Esophagus muscularis mucosa (tissue), 4 donors: ENCODE data around the gene CDC42SE2. TPM values are rescaled to one million over a fixed set of nuclear protein-coding genes. Genes with fewer than 3 reads are reported as not detected.
A peak's percentile ranks its signal among the peaks of the same experiment; 100 is the strongest.
"Not testable (repeated sequence)": the region's sequence is repeated elsewhere in the genome, so short reads cannot be mapped to it uniquely, and the experiment has no call there.

Experiments
- DNase-seq: peaks from one replicate; pipeline ENCODE4 v3.0.0-alpha.2; 2017; ENCODE audit errors: extremely low spot score
- H3K27ac ChIP-seq, 4 donors: fragments of 200-600 bp; sonication (generic); replicated peaks in 1 of 4; 1 replicate in 3 of 4; 2 replicates in 1 of 4; pipeline ENCODE4 v1.5.1; 2016 to 2019; ENCODE audit warnings: mild to moderate bottlenecking in 1 of 4
- H3K27me3 ChIP-seq, 4 donors: fragments of 200-600 bp; sonication (generic); one replicate each; pipeline versions ENCODE4 v1.5.1 to v1.6.0; 2016 to 2019
- H3K36me3 ChIP-seq, 4 donors: fragments of 200-600 bp; sonication (generic); one replicate each; pipeline ENCODE4 v1.5.1; 2016 to 2019
- H3K4me1 ChIP-seq, 4 donors: fragments of 200-600 bp; sonication (generic); one replicate each; pipeline ENCODE4 v1.5.1; 2016 to 2019
- H3K4me3 ChIP-seq, 4 donors: fragments of 200-600 bp; sonication (generic); 1 replicate in 2 of 4; 2 replicates in 2 of 4; pipeline ENCODE4 v1.5.1; 2016 to 2019; ENCODE audit warnings: mild to moderate bottlenecking in 4 of 4, moderate library complexity in 1 of 4
- H3K9me3 ChIP-seq, 4 donors: fragments of 200-600 bp; sonication (generic); 1 replicate in 3 of 4; 2 replicates in 1 of 4; pipeline ENCODE4 v1.5.1; 2016 to 2019
- EP300 ChIP-seq: sonication (generic); formaldehyde crosslinking; IDR thresholded peaks from one replicate; pipeline ENCODE4 v1.6.1; 2017; ENCODE audit warnings: antibody characterized with exemption
- POLR2A ChIP-seq: fragments of 450-650 bp; IDR thresholded peaks from one replicate; pipeline ENCODE4 v1.6.1; 2017; ENCODE audit warnings: antibody characterized with exemption, moderate library complexity, mild to moderate bottlenecking, low read depth
- POLR2AphosphoS5 ChIP-seq, 2 donors: sonication (generic); formaldehyde crosslinking; IDR thresholded peaks; one replicate each; pipeline ENCODE4 v1.6.1; 2017; ENCODE audit warnings: antibody characterized with exemption in 2 of 2
- WGBS: methylation state at CpG from one replicate; pipeline ENCODE4 v1.1.5; 2018; 5-methylcytosine and 5-hydroxymethylcytosine counted together
- intact Hi-C: fragments of 100-400 bp; cut with DNase I; formaldehyde crosslinking; loops from one replicate; pipeline ENCODE4 v1.15.1; 2023
- total RNA-seq, 4 donors: library from RNA; depleted of rRNA; stranded (reverse); fragments of >200 nt; gene quantifications; one replicate each; pipeline versions ENCODE4 v1.1.0 to v1.2.1, GENCODE V29; 2016
- TF ChIP-seq, protein P1 (sequence below), 3 experiments: fragments of 200-600 bp in 2 of 3; fragments of 450-650 bp in 1 of 3; sonication (generic) in 2 of 3; IDR thresholded peaks; one replicate each; pipeline ENCODE4 v1.5.1; 2017 to 2019; ENCODE audit warnings: antibody characterized with exemption in 3 of 3, mild to moderate bottlenecking in 2 of 3, moderate library complexity in 1 of 3

The CDC42SE2 gene
- total RNA-seq, 4 donors from 2014 or later = 23.1 to 28.0 (median 25.4) TPM

DNA sequence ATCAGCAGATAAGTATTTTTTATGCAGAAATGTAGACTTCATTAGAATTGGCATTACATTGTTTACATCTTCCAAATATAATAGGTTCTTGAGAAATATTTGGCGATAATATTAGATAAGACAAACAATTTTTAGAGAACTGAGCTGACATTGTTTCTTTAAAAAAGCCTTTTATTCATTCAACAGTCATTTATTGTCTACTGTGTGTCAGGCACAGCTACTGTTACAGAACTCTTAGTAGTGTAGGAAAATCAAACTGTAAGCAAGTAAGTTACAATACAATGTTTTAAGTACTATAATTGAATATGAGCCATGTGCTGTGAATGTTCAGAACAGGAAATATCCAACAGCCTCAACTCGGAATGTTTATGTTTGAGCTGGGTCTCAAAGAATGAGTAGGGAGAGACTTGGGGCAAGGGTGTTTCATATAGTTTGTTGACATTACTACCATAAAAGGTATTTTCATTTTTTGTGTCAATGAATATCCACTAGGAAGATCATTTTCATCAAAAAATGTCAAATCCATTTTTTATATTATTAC, 114.0 kb downstream of the CDC42SE2 start:
- Histone ChIP-seq H3K36me3 (no peaks in the 10 kb centered on the region), H3K9me3 (no peaks in the 10 kb centered on the region), H3K27ac (no peak overlapping the region), H3K27me3 (no peaks in the 10 kb centered on the region), H3K4me1 (peaks cover 10 to 39% (median 32%) of the 10 kb centered on the region in 4 donors), H3K4me3 (no peak overlapping the region)
- DNase-seq = no peak
- intact Hi-C loops = no loop called here
- no peak for TF ChIP-seq EP300
- TF ChIP-seq, protein P1, sequence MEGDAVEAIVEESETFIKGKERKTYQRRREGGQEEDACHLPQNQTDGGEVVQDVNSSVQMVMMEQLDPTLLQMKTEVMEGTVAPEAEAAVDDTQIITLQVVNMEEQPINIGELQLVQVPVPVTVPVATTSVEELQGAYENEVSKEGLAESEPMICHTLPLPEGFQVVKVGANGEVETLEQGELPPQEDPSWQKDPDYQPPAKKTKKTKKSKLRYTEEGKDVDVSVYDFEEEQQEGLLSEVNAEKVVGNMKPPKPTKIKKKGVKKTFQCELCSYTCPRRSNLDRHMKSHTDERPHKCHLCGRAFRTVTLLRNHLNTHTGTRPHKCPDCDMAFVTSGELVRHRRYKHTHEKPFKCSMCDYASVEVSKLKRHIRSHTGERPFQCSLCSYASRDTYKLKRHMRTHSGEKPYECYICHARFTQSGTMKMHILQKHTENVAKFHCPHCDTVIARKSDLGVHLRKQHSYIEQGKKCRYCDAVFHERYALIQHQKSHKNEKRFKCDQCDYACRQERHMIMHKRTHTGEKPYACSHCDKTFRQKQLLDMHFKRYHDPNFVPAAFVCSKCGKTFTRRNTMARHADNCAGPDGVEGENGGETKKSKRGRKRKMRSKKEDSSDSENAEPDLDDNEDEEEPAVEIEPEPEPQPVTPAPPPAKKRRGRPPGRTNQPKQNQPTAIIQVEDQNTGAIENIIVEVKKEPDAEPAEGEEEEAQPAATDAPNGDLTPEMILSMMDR (IDR thresholded peaks at IDR 0.05) = no peak
- WGBS = 44% methylated on average over 2 of the region's 2 CpGs

- no peaks in the 10 kb centered on the region for H3K27me3 ChIP-seq
- H3K36me3 ChIP-seq = no peaks in the 10 kb centered on the region
- intact Hi-C loops = no loop called here
- H3K9me3 ChIP-seq = no peaks in the 10 kb centered on the region
- H3K27ac ChIP-seq = peak overlapping the region in 3 of 4 donors; percentile 42 to 50 (median 50)
- H3K4me3 ChIP-seq = no peak overlapping the region
- TF ChIP-seq EP300 (no peak), POLR2A (no peak), POLR2AphosphoS5 (IDR thresholded peaks at IDR 0.05) (no peak)
- TF ChIP-seq, protein P1 (IDR thresholded peaks at IDR 0.05) = no peak
- H3K4me1 ChIP-seq = peaks cover 10 to 39% (median 32%) of the 10 kb centered on the region in 4 donors
- DNase-seq = no peak
Measured at GRCh38 chr5:131378721-131379541, 115.1 kb downstream of the CDC42SE2 start.

GRCh38 chr5:131379723-131380122, 115.9 kb downstream of the CDC42SE2 start:
- TF ChIP-seq EP300 (no peak), POLR2A (no peak), POLR2AphosphoS5 (IDR thresholded peaks at IDR 0.05) (no peak)
- TF ChIP-seq, protein P1 (IDR thresholded peaks at IDR 0.05) = no peak
- Histone ChIP-seq H3K27ac (peak overlapping the region in 3 of 4 donors; percentile 49 to 50 (median 50)), H3K27me3 (no peaks in the 10 kb centered on the region), H3K4me3 (no peak overlapping the region), H3K36me3 (no peaks in the 10 kb centered on the region), H3K9me3 (no peaks in the 10 kb centered on the region), H3K4me1 (peaks cover 10 to 37% (median 28%) of the 10 kb centered on the region in 4 donors)
- intact Hi-C loops = no loop called here
- WGBS = 52% methylated on average over 7 of the region's 7 CpGs
- DNase-seq = no peak

GRCh38 chr5:131380238-131380637, 116.4 kb downstream of the CDC42SE2 start:
- H3K4me3 ChIP-seq, DNase-seq, intact Hi-C loops, H3K27me3 ChIP-seq, H3K9me3 ChIP-seq, H3K36me3 ChIP-seq: not testable (repeated sequence)
- Histone ChIP-seq H3K4me1 (peaks cover 10 to 38% (median 29%) of the 10 kb centered on the region in 4 donors), H3K27ac (peak overlapping the region in 3 of 4 donors; percentile 49 to 50 (median 50))
- 91% methylated on average over 2 of the region's 2 CpGs for WGBS

- Histone ChIP-seq H3K27me3 (no peaks in the 10 kb centered on the region), H3K27ac (no peak overlapping the region), H3K36me3 (no peaks in the 10 kb centered on the region), H3K4me3 (no peak overlapping the region), H3K4me1 (peaks cover 10 to 38% (median 30%) of the 10 kb centered on the region in 4 donors), H3K9me3 (no peaks in the 10 kb centered on the region)
- 96% methylated on average over 4 of the region's 4 CpGs for WGBS
- DNase-seq = no peak
- TF ChIP-seq EP300 (no peak), POLR2A (no peak), POLR2AphosphoS5 (IDR thresholded peaks at IDR 0.05) (no peak)
- TF ChIP-seq, protein P1 (IDR thresholded peaks at IDR 0.05) = no peak
- intact Hi-C loops = no loop called here
Measured at GRCh38 chr5:131381021-131381420, 117.2 kb downstream of the CDC42SE2 start.
